Kidney (tissue), 14 donors: Measurements from ENCODE around the gene CKM. TPM values are rescaled to one million over a fixed set of nuclear protein-coding genes. Genes with fewer than 3 reads are reported as not detected.
"Not testable (repeated sequence)": the region's sequence is repeated elsewhere in the genome, so short reads cannot be mapped to it uniquely, and the experiment has no call there.

Source experiments
- DNase-seq, 5 donors: peaks; one replicate each; pipeline ENCODE4 v3.0.0-alpha.2; 2013 to 2020
- FAIRE-seq: peaks from 2 replicates; lab custom pipeline; 2012; peaks lifted over from hg19 to GRCh38; lab: Jason Lieb, UNC
- H3K27ac ChIP-seq, 2 donors: one replicate each; pipeline ENCODE4 v1.7.0; 2013; ENCODE audit warnings: low read depth in 2 of 2, low read length in 2 of 2, inconsistent platforms in 1 of 2
- H3K27me3 ChIP-seq: one replicate; pipeline ENCODE4 v1.7.1; 2013; ENCODE audit warnings: low read length, inconsistent platforms; ENCODE audit not compliant: control insufficient read depth, insufficient read depth
- H3K36me3 ChIP-seq, 3 donors: one replicate each; pipeline versions ENCODE4 v1.7.0 to v1.7.1; 2013; ENCODE audit warnings: low read length in 3 of 3, control low read depth in 1 of 3, inconsistent platforms in 1 of 3; ENCODE audit not compliant: insufficient read depth in 3 of 3, control insufficient read depth in 2 of 3
- H3K4me1 ChIP-seq, 3 donors: one replicate each; pipeline versions ENCODE4 v1.7.0 to v1.7.1; 2013; ENCODE audit warnings: low read length in 3 of 3, inconsistent platforms in 1 of 3, low read depth in 1 of 3; ENCODE audit not compliant: control insufficient read depth in 2 of 3, insufficient read depth in 2 of 3
- H3K4me3 ChIP-seq, 3 donors: one replicate each; pipeline versions ENCODE4 v1.7.0 to v1.8.1; 2013; ENCODE audit warnings: low read length in 3 of 3, control low read depth in 1 of 3, inconsistent platforms in 1 of 3
- H3K9ac ChIP-seq, 3 donors: one replicate each; pipeline versions ENCODE4 v1.7.0 to v1.7.1; 2013; ENCODE audit warnings: low read length in 3 of 3, control low read depth in 1 of 3, inconsistent platforms in 1 of 3
- H3K9me3 ChIP-seq, 3 donors: one replicate each; pipeline versions ENCODE4 v1.7.0 to v1.7.1; 2013; ENCODE audit warnings: low read length in 3 of 3, control low read depth in 1 of 3, inconsistent platforms in 1 of 3; ENCODE audit not compliant: control insufficient read depth in 2 of 3, insufficient read depth in 1 of 3
- intact Hi-C: fragments of 100-400 bp; cut with DNase I; formaldehyde crosslinking; loops from one replicate; pipeline ENCODE4 v1.11.1; 2022
- polyA plus RNA-seq: library from polyadenylated mRNA; stranded (reverse); fragments of 350-450 nt; fragmentation: Illumina TruSeq; extraction: RNeasy Lipid Tissue Mini Kit (QIAGEN cat#74804); gene quantifications from one replicate; pipeline ENCODE4 v1.2.3, GENCODE V29; 2014; ENCODE audit warnings: low read depth, low replicate concordance; ENCODE audit not compliant: insufficient read depth
- total RNA-seq: library from RNA; stranded (reverse); fragmentation: NEBNext Ultra II Directional; extraction: Animal tissue kit (Norgen Biotek cat#: 25700); gene quantifications from one replicate; pipeline ENCODE4 v1.2.1, GENCODE V29; 2021
- TF ChIP-seq, protein P1 (sequence below): IDR thresholded peaks from 3 replicates; pipeline ENCODE4 v1.5.1; 2012; ENCODE audit warnings: mild to moderate bottlenecking, moderate library complexity, borderline replicate concordance; ENCODE audit not compliant: insufficient read depth; ENCODE audit errors: extremely low read depth
- donor health status: control.
- donor health status: control.
- donor health status: control.
- donor health status: control.
- donor health status: control.
- donor health status: DM: yes; HTN: yes; CAD: no.
- donor health status: Normal renal cell carcinoma (clear cell type).

The CKM gene
- total and polyA plus RNA-seq, 2 donors from 2014 or later, result 1.3 TPM; not detected in 1

DNA sequence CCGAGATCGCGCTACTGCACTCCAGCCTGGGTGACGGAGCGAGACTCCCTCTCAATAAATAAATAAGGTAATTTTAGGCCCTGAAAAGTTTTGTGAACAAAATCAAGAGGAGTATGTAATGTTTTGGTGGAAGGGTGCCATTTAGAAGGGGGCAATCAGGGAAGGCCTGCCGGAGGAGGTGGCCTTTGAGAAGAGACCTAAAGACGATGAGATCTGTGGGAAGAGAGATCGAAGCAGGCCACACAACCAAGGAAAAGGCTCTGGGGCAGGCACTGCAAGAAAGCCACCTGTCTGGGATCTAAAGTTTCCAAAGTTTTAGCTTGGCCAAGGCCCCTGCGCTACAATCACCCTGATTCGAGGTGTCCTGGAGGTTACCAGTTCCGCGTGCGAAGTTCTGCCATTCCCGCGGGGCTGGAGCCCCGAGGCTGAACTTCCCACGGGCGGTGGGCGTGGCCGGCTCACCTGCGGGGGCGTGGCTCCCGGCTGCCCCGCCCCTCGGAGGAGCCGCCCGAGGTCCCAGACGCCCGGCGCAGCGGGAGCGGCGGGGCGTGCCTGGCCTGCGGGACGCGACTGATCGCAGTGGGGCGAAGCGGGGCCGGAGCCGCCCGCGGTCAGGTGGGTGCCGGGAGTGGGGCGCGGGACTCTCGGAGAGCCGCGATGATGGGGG is 17.7 kb upstream of the CKM start, which contains the start of gene KLC3:
TSS of gene KLC3 (plus strand) at position 519 of the 667 bp plus-strand sequence. CDS start 4,792 bp downstream, outside the sequence.
- TF ChIP-seq, protein P1, sequence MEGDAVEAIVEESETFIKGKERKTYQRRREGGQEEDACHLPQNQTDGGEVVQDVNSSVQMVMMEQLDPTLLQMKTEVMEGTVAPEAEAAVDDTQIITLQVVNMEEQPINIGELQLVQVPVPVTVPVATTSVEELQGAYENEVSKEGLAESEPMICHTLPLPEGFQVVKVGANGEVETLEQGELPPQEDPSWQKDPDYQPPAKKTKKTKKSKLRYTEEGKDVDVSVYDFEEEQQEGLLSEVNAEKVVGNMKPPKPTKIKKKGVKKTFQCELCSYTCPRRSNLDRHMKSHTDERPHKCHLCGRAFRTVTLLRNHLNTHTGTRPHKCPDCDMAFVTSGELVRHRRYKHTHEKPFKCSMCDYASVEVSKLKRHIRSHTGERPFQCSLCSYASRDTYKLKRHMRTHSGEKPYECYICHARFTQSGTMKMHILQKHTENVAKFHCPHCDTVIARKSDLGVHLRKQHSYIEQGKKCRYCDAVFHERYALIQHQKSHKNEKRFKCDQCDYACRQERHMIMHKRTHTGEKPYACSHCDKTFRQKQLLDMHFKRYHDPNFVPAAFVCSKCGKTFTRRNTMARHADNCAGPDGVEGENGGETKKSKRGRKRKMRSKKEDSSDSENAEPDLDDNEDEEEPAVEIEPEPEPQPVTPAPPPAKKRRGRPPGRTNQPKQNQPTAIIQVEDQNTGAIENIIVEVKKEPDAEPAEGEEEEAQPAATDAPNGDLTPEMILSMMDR, result no peak
- H3K36me3 ChIP-seq, result no peaks in the 10 kb centered on the region
- DNase-seq, result peak in 4 of 5 donors; percentile 50 to 71 (median 63)

DNA sequence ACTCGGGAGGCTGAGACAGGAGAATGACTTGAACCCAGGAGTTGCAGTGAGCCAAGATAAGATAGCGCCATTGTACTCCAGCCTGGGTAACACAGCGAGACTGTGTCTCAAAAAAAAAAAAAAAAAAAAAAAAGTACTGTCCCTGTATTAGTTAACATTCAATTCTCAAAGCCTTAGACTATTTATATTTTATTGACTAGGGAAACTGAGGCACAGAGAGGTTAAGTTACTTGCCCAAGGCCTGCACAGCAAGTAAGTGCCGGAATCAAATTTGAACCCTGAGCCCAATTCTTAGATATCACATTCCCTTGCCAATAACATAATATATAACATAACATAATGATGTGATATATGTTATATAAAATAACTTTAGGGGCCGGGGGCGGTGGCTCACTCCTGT is 17.0 kb upstream of the CKM start:
- H3K27ac ChIP-seq, result no peak overlapping the region
- TF ChIP-seq, protein P1, result no peak
- no peak overlapping the region for H3K4me3 ChIP-seq
- no peak for FAIRE-seq
- no peak for DNase-seq
- no peaks in the 10 kb centered on the region for H3K9me3 ChIP-seq
- H3K27me3 ChIP-seq, result peaks cover 5% of the 10 kb centered on the region
- no peaks in the 10 kb centered on the region for H3K36me3 ChIP-seq
- H3K9ac ChIP-seq, result no peak overlapping the region
- peaks cover 0 to 6% (median 0%) of the 10 kb centered on the region in 3 donors for H3K4me1 ChIP-seq
- intact Hi-C loops, result no loop called here

More for the DNA sequence above, 17.7 kb upstream of the CKM start, which contains the start of gene KLC3:
- Histone ChIP-seq H3K9ac (no peak within 1 kb of the TSS), H3K4me3 (peak within 1 kb of the TSS in 1 of 3 donors; percentile 32), H3K9me3 (no peaks in the 10 kb centered on the region), H3K27ac (no peak within 1 kb of the TSS), H3K4me1 (peaks cover 0 to 6% (median 0%) of the 10 kb centered on the region in 3 donors), H3K27me3 (peaks cover 5% of the 10 kb centered on the region)
- FAIRE-seq, result no peak
- intact Hi-C loops, result no loop called here

DNA sequence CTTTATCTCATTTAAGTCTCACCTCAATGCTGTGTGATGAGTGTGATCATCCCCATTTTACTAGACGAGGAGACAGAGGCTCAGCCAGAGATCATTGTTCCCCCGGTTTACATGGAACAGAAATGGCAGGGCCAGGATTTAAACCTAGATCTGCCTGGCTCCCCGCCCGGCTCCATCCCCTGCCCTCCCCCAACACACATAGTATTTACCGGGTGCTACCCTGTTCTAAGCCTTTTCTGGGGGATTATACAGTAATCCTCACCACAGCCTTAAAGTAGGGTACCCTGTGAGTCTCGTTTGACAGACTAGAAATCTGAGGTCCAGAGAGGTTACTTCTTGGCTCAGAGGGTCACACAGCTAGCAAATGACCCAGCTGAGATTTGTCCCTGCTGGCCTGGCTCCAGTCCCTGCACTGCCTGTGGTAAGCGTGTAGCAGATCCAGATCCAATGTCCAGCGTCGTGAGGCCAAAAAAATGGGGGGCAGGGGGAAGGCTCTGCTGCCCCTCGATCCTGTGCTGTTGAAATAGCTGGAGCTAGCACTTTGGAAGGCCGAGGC is 14.1 kb upstream of the CKM start:
- Histone ChIP-seq H3K27me3 (peaks cover 5% of the 10 kb centered on the region), H3K9me3 (no peaks in the 10 kb centered on the region), H3K27ac (no peak overlapping the region), H3K9ac (no peak overlapping the region), H3K4me1 (peaks cover 0 to 6% (median 0%) of the 10 kb centered on the region in 3 donors), H3K4me3 (no peak overlapping the region), H3K36me3 (no peaks in the 10 kb centered on the region)
- intact Hi-C loops, result no loop called here
- DNase-seq, result no peak
- TF ChIP-seq, protein P1, result no peak
- FAIRE-seq, result no peak

DNA sequence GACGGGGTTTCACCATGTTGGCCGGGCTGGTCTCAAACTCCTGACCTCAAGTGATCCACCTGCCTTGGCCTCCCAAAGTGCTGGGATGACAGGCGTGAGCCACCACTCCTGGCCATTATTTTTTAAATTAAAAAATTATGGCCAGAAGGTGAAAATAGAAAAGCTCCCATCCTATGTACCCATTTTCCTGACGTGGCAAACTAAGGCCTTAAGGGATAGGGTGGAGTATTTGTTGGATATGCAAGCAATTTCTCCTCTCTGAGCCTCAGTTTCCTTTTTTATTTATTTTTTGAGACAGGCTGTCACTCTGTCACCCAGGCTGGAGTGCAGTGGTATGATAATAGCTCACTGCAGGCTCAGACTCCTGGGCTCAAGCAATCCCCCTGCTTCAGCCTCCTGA is 12.2 kb upstream of the CKM start:
- H3K9ac ChIP-seq, result not testable (repeated sequence)

More for the DNA sequence above, 12.2 kb upstream of the CKM start:
- intact Hi-C loops, H3K9me3 ChIP-seq, H3K27ac ChIP-seq, H3K4me3 ChIP-seq, H3K4me1 ChIP-seq, H3K27me3 ChIP-seq, FAIRE-seq, DNase-seq, H3K36me3 ChIP-seq: not testable (repeated sequence)
